Measurements from ENCODE around the gene CPNE4.

The CPNE4 gene

GRCh38 chr3:131636266-131636775 is 398.5 kb downstream of the CPNE4 start:
- no peak for DNase-seq (ENCODE audit: low read depth in 1 of 2, low spot score in 1 of 2)
- TF ChIP-seq JUND (IDR thresholded peaks at IDR 0.05; ENCODE audit: low read depth), result no peak
- in situ Hi-C loops (cut with HindIII; ENCODE audit: low pct_unique_long_range_greater_than_20kb, low sequenced_read_pairs), result no loop called here

- in situ Hi-C loops (cut with HindIII; ENCODE audit: low pct_unique_long_range_greater_than_20kb, low sequenced_read_pairs), result no loop called here
- no peak for TF ChIP-seq JUND (IDR thresholded peaks at IDR 0.05; ENCODE audit: low read depth)
These were observed 404.0 kb downstream of the CPNE4 start for GRCh38 chr3:131630807-131631206.

GRCh38 chr3:131630097-131630496 is 404.7 kb downstream of the CPNE4 start:
- DNase-seq (ENCODE audit: low read depth in 1 of 2, low spot score in 1 of 2), result no peak
- TF ChIP-seq JUND (IDR thresholded peaks at IDR 0.05; ENCODE audit: low read depth), result no peak
- in situ Hi-C loops (cut with HindIII; ENCODE audit: low pct_unique_long_range_greater_than_20kb, low sequenced_read_pairs), result no loop called here

More at GRCh38 chr3:131630807-131631206, 404.0 kb downstream of the CPNE4 start:
- DNase-seq (ENCODE audit: low read depth in 1 of 2, low spot score in 1 of 2), result no peak

- TF ChIP-seq JUND (IDR thresholded peaks at IDR 0.05; ENCODE audit: low read depth), result no peak
- in situ Hi-C loops (cut with HindIII; ENCODE audit: low pct_unique_long_range_greater_than_20kb, low sequenced_read_pairs), result no loop called here
- no peak for DNase-seq (ENCODE audit: low read depth in 1 of 2, low spot score in 1 of 2)
These were observed 411.4 kb downstream of the CPNE4 start for GRCh38 chr3:131623431-131623830.

- in situ Hi-C loops (cut with HindIII; ENCODE audit: low pct_unique_long_range_greater_than_20kb, low sequenced_read_pairs), result no loop called here
- no peak for TF ChIP-seq JUND (IDR thresholded peaks at IDR 0.05; ENCODE audit: low read depth)
- DNase-seq (ENCODE audit: low read depth in 1 of 2, low spot score in 1 of 2), result no peak
These were observed 412.1 kb downstream of the CPNE4 start for GRCh38 chr3:131622726-131623125.

GRCh38 chr3:131620977-131621376 is 413.8 kb downstream of the CPNE4 start:
- DNase-seq (ENCODE audit: low read depth in 1 of 2, low spot score in 1 of 2), result no peak
- in situ Hi-C loops (cut with HindIII; ENCODE audit: low pct_unique_long_range_greater_than_20kb, low sequenced_read_pairs), result no loop called here
- TF ChIP-seq JUND (IDR thresholded peaks at IDR 0.05; ENCODE audit: low read depth), result no peak

- DNase-seq (ENCODE audit: low read depth in 1 of 2, low spot score in 1 of 2), result no peak
- in situ Hi-C loops (cut with HindIII; ENCODE audit: low pct_unique_long_range_greater_than_20kb, low sequenced_read_pairs), result no loop called here
- TF ChIP-seq JUND (IDR thresholded peaks at IDR 0.05; ENCODE audit: low read depth), result no peak
These were observed 415.0 kb downstream of the CPNE4 start for GRCh38 chr3:131619821-131620220.

- in situ Hi-C loops (cut with HindIII; ENCODE audit: low pct_unique_long_range_greater_than_20kb, low sequenced_read_pairs), result no loop called here
These were observed 418.1 kb downstream of the CPNE4 start for GRCh38 chr3:131616719-131617118.

GRCh38 chr3:131612745-131613144 is 422.1 kb downstream of the CPNE4 start:
- in situ Hi-C loops (cut with HindIII; ENCODE audit: low pct_unique_long_range_greater_than_20kb, low sequenced_read_pairs), result no loop called here
- no peak for DNase-seq (ENCODE audit: low read depth in 1 of 2, low spot score in 1 of 2)
- TF ChIP-seq JUND (IDR thresholded peaks at IDR 0.05; ENCODE audit: low read depth), result no peak

More at GRCh38 chr3:131616719-131617118, 418.1 kb downstream of the CPNE4 start:
- no peak for TF ChIP-seq JUND (IDR thresholded peaks at IDR 0.05; ENCODE audit: low read depth)
- no peak for DNase-seq (ENCODE audit: low read depth in 1 of 2, low spot score in 1 of 2)

- TF ChIP-seq JUND (IDR thresholded peaks at IDR 0.05; ENCODE audit: low read depth), result no peak
- DNase-seq (ENCODE audit: low read depth in 1 of 2, low spot score in 1 of 2), result no peak
- in situ Hi-C loops (cut with HindIII; ENCODE audit: low pct_unique_long_range_greater_than_20kb, low sequenced_read_pairs), result no loop called here
These were observed 424.6 kb downstream of the CPNE4 start for GRCh38 chr3:131610174-131610573.

GRCh38 chr3:131608741-131609140 is 426.1 kb downstream of the CPNE4 start:
- TF ChIP-seq JUND (IDR thresholded peaks at IDR 0.05; ENCODE audit: low read depth), result no peak
- no peak for DNase-seq (ENCODE audit: low read depth in 1 of 2, low spot score in 1 of 2)
- in situ Hi-C loops (cut with HindIII; ENCODE audit: low pct_unique_long_range_greater_than_20kb, low sequenced_read_pairs), result no loop called here

GRCh38 chr3:131608296-131608695 is 426.5 kb downstream of the CPNE4 start:
- in situ Hi-C loops (cut with HindIII; ENCODE audit: low pct_unique_long_range_greater_than_20kb, low sequenced_read_pairs), result no loop called here
- no peak for DNase-seq (ENCODE audit: low read depth in 1 of 2, low spot score in 1 of 2)
- no peak for TF ChIP-seq JUND (IDR thresholded peaks at IDR 0.05; ENCODE audit: low read depth)

GRCh38 chr3:131605916-131606315 is 428.9 kb downstream of the CPNE4 start:
- no peak for TF ChIP-seq JUND (IDR thresholded peaks at IDR 0.05; ENCODE audit: low read depth)
- no peak for DNase-seq (ENCODE audit: low read depth in 1 of 2, low spot score in 1 of 2)
- in situ Hi-C loops (cut with HindIII; ENCODE audit: low pct_unique_long_range_greater_than_20kb, low sequenced_read_pairs), result no loop called here
